Measurements from ENCODE around the gene TMEM144.

TMEM144 gene

GRCh38 chr4:158172261-158173258 lies 37.7 kb upstream of the TMEM144 start, which contains the start of gene GASK1B:
GASK1B (minus strand) TSS chr4:158173025; CDS start chr4:158171375, 1,650 bp downstream.
- TF ChIP-seq, protein P1, sequence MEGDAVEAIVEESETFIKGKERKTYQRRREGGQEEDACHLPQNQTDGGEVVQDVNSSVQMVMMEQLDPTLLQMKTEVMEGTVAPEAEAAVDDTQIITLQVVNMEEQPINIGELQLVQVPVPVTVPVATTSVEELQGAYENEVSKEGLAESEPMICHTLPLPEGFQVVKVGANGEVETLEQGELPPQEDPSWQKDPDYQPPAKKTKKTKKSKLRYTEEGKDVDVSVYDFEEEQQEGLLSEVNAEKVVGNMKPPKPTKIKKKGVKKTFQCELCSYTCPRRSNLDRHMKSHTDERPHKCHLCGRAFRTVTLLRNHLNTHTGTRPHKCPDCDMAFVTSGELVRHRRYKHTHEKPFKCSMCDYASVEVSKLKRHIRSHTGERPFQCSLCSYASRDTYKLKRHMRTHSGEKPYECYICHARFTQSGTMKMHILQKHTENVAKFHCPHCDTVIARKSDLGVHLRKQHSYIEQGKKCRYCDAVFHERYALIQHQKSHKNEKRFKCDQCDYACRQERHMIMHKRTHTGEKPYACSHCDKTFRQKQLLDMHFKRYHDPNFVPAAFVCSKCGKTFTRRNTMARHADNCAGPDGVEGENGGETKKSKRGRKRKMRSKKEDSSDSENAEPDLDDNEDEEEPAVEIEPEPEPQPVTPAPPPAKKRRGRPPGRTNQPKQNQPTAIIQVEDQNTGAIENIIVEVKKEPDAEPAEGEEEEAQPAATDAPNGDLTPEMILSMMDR (IDR thresholded peaks at IDR 0.05; ENCODE audit: extremely low read depth, insufficient read depth, missing control alignments): peak; percentile 59
- DNase-seq (ENCODE audit: low spot score): peak; percentile 36
- in situ Hi-C loops (cut with MboI; ENCODE audit: low pct_unique_long_range_greater_than_20kb, low sequenced_read_pairs, unreplicated experiment): loop anchor here (25.0 kb wide), 1 partner anchor 185 kb away; no protein-coding TSS in a partner anchor

- DNase-seq (ENCODE audit: low spot score): no peak
- in situ Hi-C loops (cut with MboI; ENCODE audit: low pct_unique_long_range_greater_than_20kb, low sequenced_read_pairs, unreplicated experiment): no loop called here
- TF ChIP-seq, protein P1 (IDR thresholded peaks at IDR 0.05; ENCODE audit: extremely low read depth, insufficient read depth, missing control alignments): no peak
Observed at GRCh38 chr4:158176108-158176507, 34.2 kb upstream of the TMEM144 start.

DNA sequence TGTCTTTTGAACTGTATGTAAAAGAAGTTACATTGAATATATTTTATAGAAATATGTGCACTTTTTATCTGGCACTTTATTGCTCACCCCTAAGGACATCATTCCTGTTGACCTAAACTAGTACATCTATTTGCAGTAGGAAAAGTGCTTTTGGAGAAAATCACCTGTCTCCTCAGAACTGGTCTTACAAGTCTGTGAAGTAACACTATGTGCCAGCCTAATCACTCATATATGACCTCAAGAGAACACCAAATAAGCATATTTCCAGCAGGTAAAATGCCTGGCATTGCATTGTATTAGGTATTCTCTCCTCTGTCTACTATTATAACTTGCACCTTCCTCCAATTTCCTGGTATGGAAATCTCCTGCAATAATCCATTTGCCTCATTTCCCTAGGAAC lies 33.5 kb upstream of the TMEM144 start:
- TF ChIP-seq, protein P1 (IDR thresholded peaks at IDR 0.05; ENCODE audit: extremely low read depth, insufficient read depth, missing control alignments): no peak
- in situ Hi-C loops (cut with MboI; ENCODE audit: low pct_unique_long_range_greater_than_20kb, low sequenced_read_pairs, unreplicated experiment): no loop called here
- DNase-seq (ENCODE audit: low spot score): no peak

GRCh38 chr4:158179465-158179864 lies 30.8 kb upstream of the TMEM144 start:
- TF ChIP-seq, protein P1 (IDR thresholded peaks at IDR 0.05; ENCODE audit: extremely low read depth, insufficient read depth, missing control alignments): no peak

GRCh38 chr4:158181906-158182305 lies 28.4 kb upstream of the TMEM144 start:
- TF ChIP-seq, protein P1 (IDR thresholded peaks at IDR 0.05; ENCODE audit: extremely low read depth, insufficient read depth, missing control alignments): no peak

More at GRCh38 chr4:158179465-158179864, 30.8 kb upstream of the TMEM144 start:
- DNase-seq (ENCODE audit: low spot score): no peak
- in situ Hi-C loops (cut with MboI; ENCODE audit: low pct_unique_long_range_greater_than_20kb, low sequenced_read_pairs, unreplicated experiment): no loop called here

DNA sequence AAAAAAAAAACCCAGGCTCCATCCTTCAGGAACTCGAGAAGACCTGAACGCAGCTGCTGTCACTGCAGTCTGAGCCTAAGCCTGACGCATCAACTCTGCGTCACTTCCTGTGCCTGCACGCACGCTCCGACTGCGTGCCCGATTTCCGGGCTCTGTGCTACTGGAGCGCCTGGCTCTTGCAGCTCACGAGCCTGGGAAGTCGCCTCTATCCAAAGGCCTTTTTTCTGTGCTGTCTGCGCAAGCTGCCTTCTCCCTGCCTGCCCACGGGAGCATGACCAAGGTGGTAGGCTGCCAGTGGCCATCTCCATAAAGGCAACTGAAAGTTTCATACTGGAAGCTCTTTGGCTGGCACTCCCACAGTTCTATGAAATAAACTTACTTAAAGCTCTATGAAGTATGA lies 27.6 kb upstream of the TMEM144 start:
- TF ChIP-seq, protein P1 (IDR thresholded peaks at IDR 0.05; ENCODE audit: extremely low read depth, insufficient read depth, missing control alignments): no peak
- DNase-seq (ENCODE audit: low spot score): no peak
- in situ Hi-C loops (cut with MboI; ENCODE audit: low pct_unique_long_range_greater_than_20kb, low sequenced_read_pairs, unreplicated experiment): no loop called here

More at GRCh38 chr4:158181906-158182305, 28.4 kb upstream of the TMEM144 start:
- no peak for DNase-seq (ENCODE audit: low spot score)
- in situ Hi-C loops (cut with MboI; ENCODE audit: low pct_unique_long_range_greater_than_20kb, low sequenced_read_pairs, unreplicated experiment): no loop called here
